ENCODE results near the gene MPDZ. TPM values are rescaled to one million over a fixed set of nuclear protein-coding genes. Genes with fewer than 3 reads are reported as not detected.

Gene MPDZ
- total and polyA plus RNA-seq, 2 of the 4 experiments (the other 2 are of a cell fraction) = 18.8 to 39.3 TPM

GRCh38 chr9:13128266-13128860, 151.1 kb downstream of the MPDZ start:
- Histone ChIP-seq H3K4me3 (ENCODE audit: insufficient read depth, low read depth, low read length) (no peak overlapping the region), H3K9me1 (ENCODE audit: insufficient read depth, low read length) (peaks cover 3% of the 10 kb centered on the region; the same call in 1 of the 2 replicates), H3K27me3 (ENCODE audit: control insufficient read depth, insufficient read depth, low read length) (no peaks in the 10 kb centered on the region), H3K36me3 (ENCODE audit: control insufficient read depth, insufficient read depth, low read length) (peaks cover 14% of the 10 kb centered on the region), H2BK20ac (ENCODE audit: low read depth, low read length) (no peak overlapping the region), H4K20me1 (ENCODE audit: insufficient read depth, low read length) (no peaks in the 10 kb centered on the region), H3K4me1 (ENCODE audit: control insufficient read depth, insufficient read depth, low read length) (peaks cover 3% of the 10 kb centered on the region; the same call in 1 of the 2 replicates), H4K5ac (ENCODE audit: low read depth, low read length) (no peak overlapping the region), H4K8ac (ENCODE audit: low read depth in 2 of 2, low read length in 2 of 2) (no peak overlapping the region), H2AFZ (replicated peaks; ENCODE audit: low read length, poor library complexity) (no peak overlapping the region), H3K4ac (ENCODE audit: low read depth, low read length) (no peak overlapping the region), H3K18ac (ENCODE audit: low read depth, low read length) (no peak overlapping the region), H2BK5ac (ENCODE audit: low read depth, low read length, poor library complexity, severe bottlenecking) (no peak overlapping the region), H3K4me2 (ENCODE audit: low read depth, low read length) (no peak overlapping the region), H3K56ac (ENCODE audit: extremely low read depth, insufficient read depth, low read length) (no peak overlapping the region), H3K9ac (ENCODE audit: low read depth, low read length) (no peak overlapping the region), H3K9me3 (ENCODE audit: control insufficient read depth, insufficient read depth, low read length) (no peaks in the 10 kb centered on the region), H3K79me1 (ENCODE audit: low read depth in 1 of 2, low read length in 2 of 2) (no peaks in the 10 kb centered on the region; a peak in 1 of 4 replicates), H2BK15ac (ENCODE audit: low read depth, low read length) (no peak overlapping the region), H2AK9ac (replicated peaks; ENCODE audit: low read depth, low read length, poor library complexity) (no peak overlapping the region), H2AK5ac (ENCODE audit: low read depth, low read length) (no peak overlapping the region), H4K91ac (ENCODE audit: insufficient read depth, low read depth, low read length) (no peak overlapping the region), H3K27ac (ENCODE audit: insufficient read depth, low read length) (no peak overlapping the region), H2BK120ac (ENCODE audit: low read depth, low read length) (no peak overlapping the region), H3K23ac (ENCODE audit: low read depth, low read length) (no peak overlapping the region), H3K14ac (replicated peaks; ENCODE audit: low read depth, low read length) (no peak overlapping the region)
- in situ Hi-C loops (cut with MboI; ENCODE audit: low sequenced_read_pairs) = no loop called here
- no TSS peak for BruUV-seq (replicated peaks)
- dilution Hi-C loops (cut with HindIII; ENCODE audit: low sequenced_read_pairs, unreplicated experiment) = no loop called here
- ATAC-seq (ENCODE audit: low read depth) = no peak; the same call in 1 of the 2 replicates
- no CpG with 5 or more reads among the region's 1 CpG for WGBS, 2 experiments (ENCODE audit: extremely low coverage in 2 of 2, insufficient read length in 1 of 2)
- CTCF ChIA-PET = no interaction called here
- intact Hi-C loops (cut with micrococcal nuclease) = loop anchor here (10.0 kb wide), 1 partner anchor 146 kb away; the partner anchor contains the start of gene MPDZ
- POLR2A ChIA-PET (ENCODE audit: unreplicated experiment) = no interaction called here
- no peak for TF ChIP-seq FOS (IDR thresholded peaks at IDR 0.05; ENCODE audit: low read depth, low read length)
- no peak for TF ChIP-seq POLR2A (IDR thresholded peaks at IDR 0.05; ENCODE audit: low read depth, low read length)
- no peak for TF ChIP-seq BHLHE40 (IDR thresholded peaks at IDR 0.05; ENCODE audit: low read depth, low read length)
- TF ChIP-seq RFX5 (IDR thresholded peaks at IDR 0.05; ENCODE audit: low read depth, low read length) = no peak
- TF ChIP-seq MXI1 (IDR thresholded peaks at IDR 0.05; ENCODE audit: borderline replicate concordance, low read depth, low read length) = no peak
- no peak for TF ChIP-seq USF2 (IDR thresholded peaks at IDR 0.05; ENCODE audit: low read depth, low read length)
- TF ChIP-seq NFE2L2 (IDR thresholded peaks at IDR 0.05; ENCODE audit: low read depth, low read length) = no peak
- TF ChIP-seq RCOR1 (IDR thresholded peaks at IDR 0.05; ENCODE audit: insufficient replicate concordance, low read length) = no peak
- TF ChIP-seq MAFK (IDR thresholded peaks at IDR 0.05; ENCODE audit: low read depth, low read length) = no peak
- DNase-seq = no peak
